T-helper 1 cell (primary cell): Measurements from ENCODE around the gene IFNLR1.
A peak's percentile ranks its signal among the peaks of the same experiment; 100 is the strongest.

Source experiments
- DNase-seq, 5 donors: peaks; one replicate each; pipeline ENCODE4 v3.0.0-alpha.2; 2012 to 2020

Gene IFNLR1

DNA sequence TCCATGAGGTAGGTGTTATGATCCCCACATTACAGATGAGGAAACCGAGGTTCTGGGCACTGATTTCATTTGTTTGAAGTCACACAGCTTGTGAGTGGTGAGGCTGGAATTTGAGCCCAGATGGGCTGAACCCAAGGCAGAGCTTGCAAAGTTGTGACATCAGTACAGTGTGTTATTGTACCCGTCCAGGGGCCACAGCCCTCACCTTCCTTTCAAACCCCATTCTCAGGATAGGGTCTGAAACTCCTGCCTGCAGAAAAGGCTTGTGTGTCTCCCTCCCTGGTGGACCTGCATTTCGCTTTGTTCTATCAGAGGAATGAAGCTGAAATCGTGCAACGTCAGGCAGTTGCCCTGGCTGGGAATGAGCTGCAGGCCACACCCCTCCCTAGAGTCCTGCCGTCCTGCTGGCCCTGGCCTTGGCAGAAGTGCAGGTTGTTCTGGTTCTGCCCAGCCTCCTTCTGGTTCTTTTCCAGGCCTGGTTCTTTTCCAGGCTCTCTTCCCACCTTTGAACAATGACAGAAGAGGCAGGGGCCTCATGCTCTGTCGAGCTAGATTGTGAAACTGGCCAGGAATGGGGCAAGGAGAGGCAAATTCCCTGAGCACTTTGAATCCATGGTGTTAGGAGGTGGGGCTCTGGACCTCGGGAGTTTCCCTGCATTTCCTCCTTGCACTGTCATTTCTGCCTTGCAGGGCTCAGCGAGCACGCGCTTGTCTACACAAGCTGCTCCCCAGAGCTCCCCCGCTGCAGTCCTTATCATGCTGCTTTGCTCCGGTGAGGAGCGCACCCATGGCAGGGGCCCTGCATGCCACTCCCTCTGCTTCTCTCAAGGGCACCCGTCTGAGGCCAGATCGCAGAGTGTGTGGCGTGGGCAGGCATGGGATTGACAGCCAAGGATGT lies 67.0 kb downstream of the IFNLR1 start:
- DNase-seq = no peak

DNA sequence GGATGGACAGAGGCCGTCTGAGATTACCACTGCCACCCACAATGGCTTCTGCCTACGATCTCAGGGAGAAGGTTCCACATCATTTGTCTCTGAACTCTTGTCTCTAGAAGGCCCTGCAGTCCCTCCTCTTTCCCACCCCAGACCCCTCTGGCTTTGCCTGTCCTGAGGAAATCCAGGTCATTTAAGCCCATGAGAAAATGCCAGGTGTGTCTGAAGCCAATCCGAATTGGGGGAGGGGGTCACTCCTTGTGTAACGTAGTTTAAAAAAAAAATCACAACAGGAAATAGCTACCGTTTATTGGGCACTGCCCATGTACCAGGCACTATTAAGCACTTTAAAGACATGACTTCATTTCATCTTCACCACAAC lies 67.6 kb downstream of the IFNLR1 start:
- DNase-seq = no peak

DNA sequence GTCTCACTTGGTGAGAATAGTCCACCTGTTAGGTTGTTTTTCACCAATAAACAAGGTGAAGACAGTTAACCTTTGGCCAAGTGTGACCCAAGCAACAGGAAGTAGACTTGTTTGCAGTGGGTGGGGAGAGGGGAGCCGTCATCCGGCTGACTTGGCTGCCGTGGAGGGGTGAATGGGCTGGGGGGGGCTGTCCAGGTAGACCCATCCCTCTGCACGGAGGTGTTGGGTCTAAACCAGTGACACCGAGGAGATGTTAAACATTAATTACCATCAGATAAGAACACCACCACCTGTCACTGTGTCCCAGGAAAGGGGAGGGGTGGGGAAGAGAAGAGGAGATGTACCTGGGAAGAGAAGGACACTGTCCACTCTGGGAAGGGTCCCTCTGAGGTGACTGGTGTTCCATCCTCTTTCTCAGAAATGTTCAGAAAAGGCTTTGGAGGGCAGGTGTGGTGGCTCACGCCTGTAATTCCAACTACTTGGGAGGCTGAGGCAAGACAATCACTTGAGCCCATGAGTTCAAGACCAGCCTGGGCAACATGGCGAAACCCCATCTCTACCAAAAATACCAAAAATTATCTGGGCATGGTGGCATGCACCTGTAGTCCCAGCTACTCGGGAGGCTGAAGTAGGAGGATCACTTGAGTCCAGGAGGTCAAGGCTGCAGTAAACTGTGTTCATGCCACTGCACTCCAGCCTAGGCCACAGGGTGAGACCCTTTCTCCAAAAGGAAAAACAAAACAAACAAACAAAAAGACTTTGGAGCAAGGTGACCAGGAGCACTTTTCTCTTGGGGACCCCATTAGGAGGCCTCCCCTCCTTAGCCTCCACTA lies 68.5 kb downstream of the IFNLR1 start:
- DNase-seq = no peak

DNA sequence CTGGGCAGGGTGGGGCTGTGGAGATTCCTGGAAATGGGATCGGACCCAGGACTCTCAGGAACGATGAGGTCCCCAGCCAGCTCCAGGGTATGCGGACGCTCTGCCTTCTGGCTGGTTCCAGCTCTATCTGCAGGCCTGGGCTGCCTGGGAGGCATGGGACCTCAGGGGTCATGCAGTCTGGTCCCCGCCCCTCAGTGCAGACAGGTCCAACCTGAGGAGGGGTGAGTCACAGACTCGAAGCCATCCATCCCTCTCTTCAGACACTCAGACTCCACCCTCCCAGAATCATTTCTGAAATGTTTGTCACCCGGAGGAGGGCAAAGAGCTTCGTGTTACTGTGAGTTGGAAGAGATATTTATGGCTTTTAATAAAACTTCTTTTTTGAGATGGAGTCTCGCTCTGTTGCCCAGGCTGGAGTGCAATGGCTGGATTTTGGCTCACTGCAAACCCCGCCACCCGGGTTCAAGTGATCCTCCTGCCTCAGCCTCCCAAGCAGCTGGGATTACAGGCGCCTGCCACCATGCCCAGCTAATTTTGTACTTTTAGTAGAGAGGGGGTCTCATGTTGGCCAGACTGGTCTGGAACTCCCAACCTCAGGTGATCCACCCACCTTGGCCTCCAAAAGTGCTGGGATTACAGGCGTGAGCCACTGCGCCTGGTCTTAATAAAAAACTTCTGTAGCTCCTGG lies 69.2 kb downstream of the IFNLR1 start:
- DNase-seq = no peak

DNA sequence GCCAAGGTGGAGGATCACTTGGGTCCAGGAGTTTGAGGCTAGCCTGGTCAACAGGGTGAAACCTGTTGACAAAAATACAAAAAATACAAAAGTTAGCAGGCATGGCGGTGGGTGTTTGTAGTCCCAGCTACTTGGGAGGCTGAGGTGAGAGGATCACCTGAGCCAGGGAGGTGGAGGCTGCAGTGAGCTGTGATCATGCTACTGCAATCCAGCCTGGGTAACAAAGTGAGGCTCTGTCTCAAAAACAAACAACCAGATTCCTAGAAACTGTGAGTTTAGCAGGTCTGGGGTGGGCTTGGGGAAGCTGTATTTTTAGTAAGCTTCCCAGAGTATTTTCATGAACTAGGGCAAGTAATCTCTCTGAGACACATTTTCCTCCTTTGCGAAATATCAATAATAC lies 70.0 kb downstream of the IFNLR1 start:
- DNase-seq = no peak

DNA sequence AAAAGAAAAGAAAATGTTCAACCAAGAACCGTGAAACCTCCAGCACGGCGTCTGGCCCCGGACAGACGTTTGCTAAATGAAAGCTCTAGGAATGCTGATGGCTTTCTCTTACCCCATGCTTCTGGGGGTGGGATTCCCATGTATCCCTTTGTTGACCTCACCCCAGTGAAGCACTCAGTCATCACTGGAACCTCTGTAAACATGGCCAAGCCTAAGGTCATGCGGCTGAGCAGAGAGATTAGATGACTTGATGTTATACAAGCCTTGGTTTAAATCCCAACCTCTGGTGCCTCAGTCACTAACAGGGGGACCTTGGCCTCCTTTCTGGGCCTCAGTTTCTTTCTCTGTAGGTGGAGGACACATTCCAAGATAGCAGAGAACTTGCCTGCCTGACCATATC lies 72.3 kb downstream of the IFNLR1 start:
- no peak for DNase-seq

DNA sequence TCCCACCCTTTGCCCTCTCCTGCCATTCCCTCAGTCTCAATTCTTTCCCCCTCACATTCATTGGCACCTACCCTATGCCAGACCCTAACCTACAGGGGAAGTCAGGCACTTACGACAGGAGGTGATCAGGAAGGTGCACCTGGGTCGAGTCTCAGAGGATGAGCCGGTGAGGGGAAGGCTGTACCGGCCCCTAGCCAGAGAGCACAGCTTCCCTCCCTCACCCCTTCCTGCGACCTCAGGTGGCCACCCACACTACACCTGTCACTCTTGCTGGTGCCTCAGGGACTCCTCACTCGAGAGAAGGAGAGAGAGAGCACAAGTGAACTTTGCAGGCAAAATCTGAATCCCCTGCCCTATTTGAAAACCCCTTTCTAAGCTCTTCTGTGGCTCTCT lies 73.5 kb downstream of the IFNLR1 start:
- DNase-seq = no peak

DNA sequence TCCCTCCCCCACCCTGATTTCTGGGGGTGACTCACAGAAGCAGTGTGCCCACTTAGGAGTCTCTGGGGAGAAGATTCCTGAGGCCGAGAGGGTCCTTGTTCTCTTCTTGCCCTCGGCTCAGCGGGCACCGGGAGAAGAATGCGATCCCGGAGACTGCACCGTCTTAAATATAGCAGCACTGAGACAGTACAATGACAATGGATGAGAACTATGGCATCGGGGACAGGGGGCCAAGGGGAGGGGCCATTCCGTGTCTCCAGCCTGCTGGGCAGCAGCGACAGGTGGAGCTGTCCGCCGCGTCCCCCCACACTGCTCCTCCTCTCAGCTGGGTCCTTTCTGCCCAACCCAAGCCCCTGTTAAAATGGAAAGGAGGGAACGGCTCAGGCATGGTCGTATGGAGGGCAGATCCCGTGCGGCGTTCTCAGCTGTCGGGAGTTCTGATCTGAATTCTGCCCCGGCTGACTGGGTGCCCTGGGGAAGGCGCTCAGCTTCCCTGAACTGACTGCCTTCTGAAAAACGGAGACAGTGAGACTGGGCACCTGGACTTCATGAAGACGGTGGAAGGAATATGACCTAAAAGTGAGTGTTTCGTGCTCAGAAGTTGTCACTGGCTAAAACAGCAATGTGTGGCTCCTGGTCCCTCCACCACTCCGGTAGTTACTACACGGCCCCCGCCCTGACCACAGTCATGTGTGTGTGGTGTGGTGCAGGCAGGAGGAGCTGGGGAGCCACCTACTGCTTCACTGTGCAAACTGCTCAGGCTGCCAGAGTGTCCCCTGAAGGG lies 74.9 kb downstream of the IFNLR1 start, which contains the start of gene MYOM3:
Gene MYOM3, minus strand, starts transcription at position 140 of the 784 bp plus-strand sequence. CDS start 3,499 bp downstream, outside the sequence.
- DNase-seq = peak in 3 of 5 donors; percentile 18 to 46 (median 24)

DNA sequence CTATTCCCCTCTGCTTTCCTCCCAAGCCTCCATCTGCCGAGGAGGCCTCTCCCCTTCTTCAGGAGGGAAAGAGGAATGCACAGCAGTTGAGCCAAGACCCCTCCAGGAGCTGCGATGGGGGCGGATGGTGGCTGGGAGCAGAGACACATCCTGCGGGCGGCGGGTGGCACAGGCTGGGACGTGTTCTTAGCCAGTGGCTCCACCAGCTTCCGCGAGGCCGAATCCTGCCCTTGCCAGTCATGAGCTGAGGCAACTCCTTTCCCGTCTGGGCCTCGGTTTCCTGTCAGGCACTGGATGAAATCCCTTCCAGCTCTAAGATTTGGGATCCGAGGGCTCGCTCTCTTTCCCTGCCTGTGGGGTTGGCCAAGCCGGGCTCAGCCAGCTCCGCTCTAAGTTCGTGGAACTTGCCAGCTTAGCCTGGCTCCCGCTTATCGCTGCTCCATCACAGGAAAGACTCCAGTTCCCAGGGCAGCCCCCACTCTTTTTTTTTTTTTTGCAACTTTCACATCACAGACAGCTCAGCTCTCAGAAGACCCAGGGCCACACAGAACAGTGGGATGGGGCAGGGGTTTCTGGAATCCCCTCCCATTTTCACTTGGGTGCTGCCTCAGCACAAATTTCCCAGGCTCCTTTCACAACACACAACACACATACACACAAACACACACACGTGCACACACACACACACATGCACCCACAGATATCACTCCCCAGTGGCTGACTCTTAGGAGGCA lies 75.7 kb downstream of the IFNLR1 start:
- DNase-seq = no peak

DNA sequence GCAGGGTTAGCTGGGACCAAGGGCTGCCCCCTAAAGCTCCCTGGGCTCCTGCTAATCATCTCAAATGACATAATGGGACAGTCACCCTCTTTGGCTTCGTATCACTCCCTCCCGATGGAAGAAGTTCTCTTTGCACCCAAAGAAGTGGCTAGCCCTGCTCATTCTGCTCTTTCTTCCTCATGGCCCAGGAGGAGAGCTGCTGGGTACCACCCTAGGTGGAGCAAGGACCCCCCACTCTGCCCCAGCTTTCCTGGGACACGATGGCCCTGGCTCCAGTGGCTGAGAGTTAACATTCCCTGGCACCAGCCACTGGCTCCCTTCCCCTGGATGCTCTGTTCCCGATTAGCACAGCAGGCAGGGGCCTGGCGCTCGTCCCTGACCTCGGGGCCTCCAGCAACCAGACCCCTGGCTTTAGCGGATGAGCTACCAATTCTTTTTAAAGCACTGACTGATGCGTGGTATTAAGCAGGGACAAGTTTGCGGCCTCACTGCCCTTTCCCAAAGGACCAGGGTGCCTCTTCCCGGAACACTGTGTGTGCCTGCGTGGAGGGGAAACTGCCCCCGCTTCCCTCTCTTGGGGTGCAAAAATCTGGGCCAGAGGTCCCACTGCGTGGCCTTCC lies 76.3 kb downstream of the IFNLR1 start:
- no peak for DNase-seq

DNA sequence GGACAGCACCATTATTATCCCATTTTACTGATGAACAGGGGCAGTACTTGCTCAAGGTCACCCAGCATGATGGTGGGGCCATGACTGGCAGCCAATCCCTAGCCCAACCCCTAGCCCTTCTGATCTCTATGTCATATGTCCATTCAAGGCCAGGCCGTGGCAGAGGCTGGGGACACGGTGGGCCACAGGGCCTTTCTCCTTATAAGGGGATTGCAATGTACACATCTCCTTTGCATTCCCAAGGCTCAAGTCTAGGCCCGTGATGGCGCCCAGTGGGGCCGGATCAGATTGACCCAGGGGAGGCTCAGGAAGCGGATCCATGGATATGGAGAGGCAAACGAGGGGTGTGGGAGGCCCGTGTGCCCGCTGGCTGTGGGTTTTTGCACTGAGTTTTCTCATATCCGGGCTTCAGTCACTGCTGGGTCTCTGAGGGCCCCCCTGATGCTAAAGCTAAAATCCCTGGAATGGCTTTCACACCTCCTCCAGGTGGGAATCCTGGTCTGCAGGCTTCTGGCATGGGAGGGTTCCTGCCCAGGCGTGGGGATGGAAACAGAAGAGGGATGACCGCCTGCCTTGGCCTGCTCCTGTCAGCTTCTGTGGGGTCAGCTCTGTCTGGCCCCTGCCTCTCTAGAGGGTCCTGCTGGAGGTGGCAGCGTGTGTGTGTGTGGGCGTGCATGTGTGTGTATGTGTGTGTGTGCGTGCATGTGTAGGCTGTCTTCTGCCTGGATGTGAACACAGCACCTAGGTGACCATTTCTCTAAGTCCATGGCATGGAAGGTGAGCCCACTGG lies 77.2 kb downstream of the IFNLR1 start:
- DNase-seq = no peak

DNA sequence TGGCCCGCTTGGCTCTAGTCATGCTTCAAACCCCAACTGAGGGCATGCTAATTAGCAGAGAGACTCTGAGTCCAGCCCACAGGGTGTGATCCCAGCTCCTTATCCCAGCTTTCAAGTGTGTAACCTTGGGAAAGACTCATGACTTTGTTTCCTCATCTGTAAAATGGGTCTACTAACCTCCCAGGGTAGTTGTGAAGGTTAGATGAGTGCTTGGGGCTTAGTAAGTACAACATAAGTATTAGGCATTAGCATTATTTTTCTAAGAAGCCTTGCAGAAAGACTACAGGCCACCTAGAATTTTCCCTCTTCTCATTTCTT lies 78.0 kb downstream of the IFNLR1 start:
- DNase-seq = no peak

DNA sequence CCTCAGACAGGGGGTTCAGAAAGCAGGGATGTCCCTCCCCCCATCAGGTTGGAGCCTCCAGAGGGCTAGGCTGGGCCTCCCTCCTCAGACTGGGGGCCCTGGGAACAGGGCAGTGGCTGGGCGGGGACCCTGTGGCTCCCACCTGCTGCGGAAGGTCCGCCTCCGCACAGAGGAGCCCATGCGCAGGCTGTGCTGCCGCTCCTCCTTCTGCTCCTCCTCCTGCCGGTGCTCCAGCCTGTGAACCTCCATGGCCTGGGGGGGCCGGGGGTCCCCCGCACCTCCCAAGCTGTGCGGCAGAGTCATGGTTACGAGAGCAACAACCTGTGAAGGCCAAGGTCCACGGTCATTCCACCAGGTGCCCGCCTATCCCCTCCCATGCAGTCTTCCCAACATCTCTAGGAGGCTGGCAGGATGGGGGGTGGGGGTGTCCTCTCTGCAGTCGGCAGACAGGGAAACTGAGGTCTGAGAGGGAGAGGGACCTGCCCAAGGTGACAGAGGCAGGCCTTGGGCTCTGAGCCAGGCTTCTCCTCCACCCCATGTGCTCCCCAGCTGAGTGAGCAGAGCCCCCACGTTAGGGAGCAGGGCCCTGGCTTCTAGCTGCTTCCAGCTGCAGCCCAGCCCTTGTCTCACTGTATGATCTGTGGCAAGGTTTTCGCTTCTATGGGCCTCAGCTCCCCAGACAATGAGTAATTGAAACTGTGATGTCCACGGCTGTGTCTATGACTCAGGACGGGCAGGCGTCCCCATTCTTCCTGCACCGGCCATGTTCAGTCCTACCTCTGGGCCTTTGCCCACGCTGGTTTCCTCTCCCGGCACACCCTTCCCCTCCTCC lies 78.5 kb downstream of the IFNLR1 start:
- DNase-seq = no peak

DNA sequence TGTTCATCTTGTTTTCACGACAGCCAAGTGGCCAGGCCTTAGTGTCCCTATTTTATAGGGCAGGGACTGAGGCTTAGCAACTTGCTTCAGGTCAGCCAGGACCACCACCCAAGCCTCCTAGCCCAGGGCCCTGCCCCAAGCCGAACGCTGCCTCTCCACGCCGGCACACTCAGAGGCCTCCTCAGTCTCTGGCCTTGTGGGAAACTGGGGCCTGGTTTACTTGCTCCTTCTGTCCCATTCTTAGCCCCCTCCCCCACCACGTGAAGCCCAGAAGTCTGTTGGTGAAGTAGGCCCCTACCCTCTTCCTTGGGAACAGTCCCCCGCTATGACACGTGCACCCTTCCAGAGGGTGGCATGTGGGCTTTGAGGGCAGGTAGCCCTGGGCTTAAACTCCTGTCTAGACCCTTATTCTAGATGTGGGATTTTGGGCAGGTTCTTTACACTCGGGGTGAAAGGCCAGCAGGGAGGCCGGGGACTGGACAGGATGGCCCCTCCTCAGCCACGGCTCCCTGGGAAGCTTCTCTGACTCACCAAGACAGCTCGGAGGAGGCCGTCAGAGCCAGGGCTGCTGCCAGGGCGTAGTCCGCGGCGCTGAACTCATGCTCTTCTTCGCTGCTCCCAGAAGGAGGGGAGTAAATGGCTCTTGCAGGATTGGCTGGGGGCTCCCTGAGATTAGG lies 79.5 kb downstream of the IFNLR1 start:
- DNase-seq = no peak

DNA sequence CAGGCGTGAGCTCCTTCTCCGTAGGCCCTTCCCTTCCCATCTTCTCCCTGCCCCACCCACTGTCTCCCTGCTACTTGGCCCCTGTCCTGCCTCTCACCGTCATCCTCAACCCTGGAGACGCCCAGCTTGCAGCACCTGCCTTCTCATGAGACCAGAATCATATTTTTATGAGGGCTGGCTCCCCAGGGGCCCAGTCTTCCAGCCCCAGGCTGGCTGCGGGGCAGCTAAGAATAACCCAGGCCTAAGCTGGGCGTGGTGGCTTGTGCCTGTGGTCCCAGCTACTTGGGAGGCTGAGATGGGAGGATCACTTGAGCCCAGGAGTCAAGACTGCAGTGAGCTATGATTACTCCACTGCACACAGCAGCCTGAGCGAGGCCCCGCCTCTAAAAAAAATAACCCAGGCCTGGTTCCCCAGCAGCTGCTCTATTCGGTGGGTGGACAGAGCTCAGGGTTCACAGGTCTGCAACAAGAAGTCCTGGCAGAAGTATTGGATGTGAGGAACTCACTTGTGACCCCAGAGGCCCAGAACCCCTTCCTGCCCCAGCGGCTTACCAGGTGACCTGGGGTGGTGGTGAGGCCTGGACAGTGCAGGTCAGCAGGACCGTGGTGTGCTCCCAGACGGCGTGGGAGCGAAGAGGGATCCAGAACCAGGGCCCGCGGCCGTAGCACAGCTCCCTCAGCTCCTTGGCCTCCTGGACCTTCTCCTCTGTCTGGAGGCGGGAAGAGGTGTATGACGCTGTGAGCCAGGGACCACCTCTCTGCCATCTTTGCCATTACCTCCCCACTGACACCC lies 81.5 kb downstream of the IFNLR1 start:
- DNase-seq = no peak

DNA sequence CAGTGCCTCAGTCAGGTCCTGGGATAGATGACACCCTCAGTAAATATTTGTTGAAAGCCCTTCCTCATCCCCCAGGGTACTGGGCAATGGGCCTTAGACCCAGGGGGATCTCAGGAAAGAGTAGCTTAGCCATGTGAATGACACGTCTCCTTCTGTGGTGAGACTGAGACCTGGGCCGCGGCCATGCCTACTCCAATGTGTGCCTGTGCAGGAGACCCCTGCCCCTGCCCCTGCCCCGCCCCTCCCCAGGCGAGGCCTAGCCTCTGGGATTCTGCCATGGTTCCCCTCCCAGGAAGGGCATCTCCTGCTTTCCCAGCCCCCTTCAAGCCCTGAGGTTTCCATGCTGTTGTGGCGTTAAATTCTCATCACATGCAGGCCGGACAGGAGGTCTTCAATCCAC lies 82.2 kb downstream of the IFNLR1 start:
- DNase-seq = no peak
